HUES48 (cell line): ENCODE measurements around the gene PCNX1.
"Not testable (repeated sequence)": the region's sequence is repeated elsewhere in the genome, so short reads cannot be mapped to it uniquely, and the experiment has no call there.

Source experiments
- H3K27ac ChIP-seq: one replicate; pipeline ENCODE4 v1.7.0; 2013; ENCODE audit warnings: low read depth, low read length, inconsistent platforms
- H3K27me3 ChIP-seq: 2 replicates; pipeline ENCODE4 v1.6.1; 2013; ENCODE audit warnings: mild to moderate bottlenecking, low read length; ENCODE audit not compliant: control insufficient read depth, insufficient read depth
- H3K36me3 ChIP-seq: 2 replicates; pipeline ENCODE4 v1.6.1; 2013; ENCODE audit warnings: low read length; ENCODE audit not compliant: control insufficient read depth, insufficient read depth
- H3K4me1 ChIP-seq: 2 replicates; pipeline ENCODE4 v1.6.1; 2013; ENCODE audit warnings: mild to moderate bottlenecking, low read length; ENCODE audit not compliant: control insufficient read depth, insufficient read depth
- H3K4me3 ChIP-seq: 2 replicates; pipeline ENCODE4 v1.5.1; 2013; ENCODE audit warnings: mild to moderate bottlenecking, low read depth, low read length
- H3K9ac ChIP-seq: 2 replicates; pipeline ENCODE4 v1.6.1; 2013; ENCODE audit warnings: mild to moderate bottlenecking, low read depth, low read length, moderate library complexity
- H3K9me3 ChIP-seq: 2 replicates; pipeline ENCODE4 v1.6.1; 2013; ENCODE audit warnings: low read length; ENCODE audit not compliant: control insufficient read depth, insufficient read depth

PCNX1 gene

GRCh38 chr14:70919774-70920173, 12.5 kb downstream of the PCNX1 start:
- Histone ChIP-seq H3K9ac (no peak overlapping the region), H3K4me3 (no peak overlapping the region), H3K9me3 (no peaks in the 10 kb centered on the region), H3K27me3 (no peaks in the 10 kb centered on the region), H3K4me1 (0 out of 2 replicates have a peak, but pooled peaks cover 3% of the 10 kb centered on the region), H3K27ac (no peak overlapping the region), H3K36me3 (peaks cover 5% of the 10 kb centered on the region; the same call in 1 of the 2 replicates)

GRCh38 chr14:70920608-70921007, 13.3 kb downstream of the PCNX1 start:
- Histone ChIP-seq H3K36me3 (peaks cover 5% of the 10 kb centered on the region; the same call in 1 of the 2 replicates), H3K9me3 (no peaks in the 10 kb centered on the region), H3K27me3 (no peaks in the 10 kb centered on the region), H3K27ac (no peak overlapping the region), H3K4me3 (no peak overlapping the region), H3K4me1 (0 out of 2 replicates have a peak, but pooled peaks cover 3% of the 10 kb centered on the region), H3K9ac (no peak overlapping the region)

- no peak overlapping the region for H3K27ac ChIP-seq
These were observed 14.4 kb downstream of the PCNX1 start for GRCh38 chr14:70921669-70922068.

GRCh38 chr14:70924521-70924920, 17.3 kb downstream of the PCNX1 start:
- Histone ChIP-seq H3K9me3 (no peaks in the 10 kb centered on the region), H3K4me3 (no peak overlapping the region), H3K27ac (no peak overlapping the region), H3K27me3 (no peaks in the 10 kb centered on the region), H3K4me1 (0 out of 2 replicates have a peak, but pooled peaks cover 3% of the 10 kb centered on the region), H3K36me3 (no peaks in the 10 kb centered on the region), H3K9ac (no peak overlapping the region)

More at GRCh38 chr14:70921669-70922068, 14.4 kb downstream of the PCNX1 start:
- 0 out of 2 replicates have a peak, but pooled peaks cover 6% of the 10 kb centered on the region for H3K4me1 ChIP-seq
- H3K27me3 ChIP-seq = no peaks in the 10 kb centered on the region
- H3K4me3 ChIP-seq = no peak overlapping the region
- H3K9ac ChIP-seq = no peak overlapping the region
- H3K9me3 ChIP-seq = no peaks in the 10 kb centered on the region
- peaks cover 5% of the 10 kb centered on the region; the same call in 1 of the 2 replicates for H3K36me3 ChIP-seq

DNA sequence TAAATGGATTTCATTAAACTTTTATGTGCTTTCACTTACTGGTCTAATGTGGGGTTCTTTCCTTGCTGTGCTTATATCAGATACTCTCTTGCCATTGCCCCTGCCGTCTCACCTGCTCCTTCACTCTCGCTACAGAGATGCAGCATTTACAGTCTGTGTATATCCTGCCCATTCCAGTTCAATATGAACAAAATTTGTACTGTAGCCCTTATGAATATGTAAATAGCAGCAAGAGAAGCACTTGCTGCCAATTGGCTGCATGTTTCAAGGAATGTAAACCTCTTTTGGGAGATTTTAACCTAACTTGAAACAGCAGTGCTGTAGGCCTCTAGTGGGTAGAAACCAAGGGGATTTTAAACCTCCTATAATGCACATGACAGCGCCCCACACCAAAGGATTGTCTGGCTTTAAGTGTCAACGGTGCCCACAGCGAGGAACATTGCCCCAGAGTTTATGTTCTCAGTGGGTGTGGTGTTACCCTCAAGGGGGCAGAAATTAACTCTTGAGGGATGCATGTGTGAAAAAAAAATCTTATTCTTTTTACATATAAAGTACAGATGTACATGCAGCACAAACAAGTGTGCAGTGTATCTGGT, 19.1 kb downstream of the PCNX1 start:
- Histone ChIP-seq H3K9ac (no peak overlapping the region), H3K4me3 (no peak overlapping the region), H3K4me1 (peaks cover 3% of the 10 kb centered on the region; the same call in 1 of the 2 replicates), H3K27me3 (no peaks in the 10 kb centered on the region), H3K9me3 (no peaks in the 10 kb centered on the region), H3K36me3 (no peaks in the 10 kb centered on the region), H3K27ac (no peak overlapping the region)

GRCh38 chr14:70931008-70931407, 23.7 kb downstream of the PCNX1 start:
- no peaks in the 10 kb centered on the region; the same call in 1 of the 2 replicates for H3K4me1 ChIP-seq
- no peak overlapping the region for H3K9ac ChIP-seq
- no peaks in the 10 kb centered on the region for H3K9me3 ChIP-seq
- no peaks in the 10 kb centered on the region for H3K36me3 ChIP-seq
- H3K27me3 ChIP-seq = no peaks in the 10 kb centered on the region
- no peak overlapping the region for H3K4me3 ChIP-seq
- no peak overlapping the region for H3K27ac ChIP-seq

DNA sequence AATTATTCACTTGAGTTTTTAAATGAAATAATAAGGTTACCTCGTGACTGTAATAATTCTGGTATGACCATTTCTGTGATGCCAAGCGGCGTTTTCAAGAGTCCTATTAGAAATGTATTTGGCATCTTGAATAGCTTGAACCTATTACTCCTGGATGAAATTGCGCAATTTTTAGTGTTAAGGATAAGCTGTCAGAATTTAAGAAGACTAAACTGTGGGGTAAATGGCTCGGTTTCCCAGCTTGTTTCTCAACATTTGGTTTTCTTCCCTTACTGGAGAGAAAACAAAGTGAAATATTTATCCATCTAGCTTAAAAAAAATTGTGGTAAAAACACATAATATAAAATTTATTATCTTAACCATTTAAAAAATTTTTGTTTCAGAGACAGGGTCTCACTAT, 26.8 kb downstream of the PCNX1 start:
- no peak overlapping the region for H3K9ac ChIP-seq
- no peaks in the 10 kb centered on the region; the same call in 1 of the 2 replicates for H3K4me1 ChIP-seq
- H3K27ac ChIP-seq = no peak overlapping the region
- no peaks in the 10 kb centered on the region for H3K36me3 ChIP-seq
- H3K27me3 ChIP-seq = no peaks in the 10 kb centered on the region
- no peaks in the 10 kb centered on the region for H3K9me3 ChIP-seq
- H3K4me3 ChIP-seq = no peak overlapping the region

GRCh38 chr14:70934502-70935134, 27.4 kb downstream of the PCNX1 start:
- H3K4me1 ChIP-seq = no peaks in the 10 kb centered on the region; the same call in 1 of the 2 replicates
- no peaks in the 10 kb centered on the region for H3K27me3 ChIP-seq
- no peaks in the 10 kb centered on the region for H3K9me3 ChIP-seq
- H3K4me3 ChIP-seq = no peak overlapping the region
- H3K27ac ChIP-seq = no peak overlapping the region
- H3K36me3 ChIP-seq = no peaks in the 10 kb centered on the region
- H3K9ac ChIP-seq = no peak overlapping the region

- H3K27me3 ChIP-seq = no peaks in the 10 kb centered on the region
- H3K36me3 ChIP-seq = no peaks in the 10 kb centered on the region
- H3K9me3 ChIP-seq = no peaks in the 10 kb centered on the region
- no peaks in the 10 kb centered on the region; the same call in 1 of the 2 replicates for H3K4me1 ChIP-seq
- no peak overlapping the region for H3K9ac ChIP-seq
- no peak overlapping the region for H3K27ac ChIP-seq
- H3K4me3 ChIP-seq = no peak overlapping the region
These were observed 27.9 kb downstream of the PCNX1 start for GRCh38 chr14:70935135-70935534.

GRCh38 chr14:70939693-70940092, 32.4 kb downstream of the PCNX1 start:
- H3K9ac ChIP-seq, H3K27ac ChIP-seq, H3K27me3 ChIP-seq, H3K36me3 ChIP-seq, H3K4me1 ChIP-seq, H3K4me3 ChIP-seq: not testable (repeated sequence)
- H3K9me3 ChIP-seq = peaks cover 30% of the 10 kb centered on the region

DNA sequence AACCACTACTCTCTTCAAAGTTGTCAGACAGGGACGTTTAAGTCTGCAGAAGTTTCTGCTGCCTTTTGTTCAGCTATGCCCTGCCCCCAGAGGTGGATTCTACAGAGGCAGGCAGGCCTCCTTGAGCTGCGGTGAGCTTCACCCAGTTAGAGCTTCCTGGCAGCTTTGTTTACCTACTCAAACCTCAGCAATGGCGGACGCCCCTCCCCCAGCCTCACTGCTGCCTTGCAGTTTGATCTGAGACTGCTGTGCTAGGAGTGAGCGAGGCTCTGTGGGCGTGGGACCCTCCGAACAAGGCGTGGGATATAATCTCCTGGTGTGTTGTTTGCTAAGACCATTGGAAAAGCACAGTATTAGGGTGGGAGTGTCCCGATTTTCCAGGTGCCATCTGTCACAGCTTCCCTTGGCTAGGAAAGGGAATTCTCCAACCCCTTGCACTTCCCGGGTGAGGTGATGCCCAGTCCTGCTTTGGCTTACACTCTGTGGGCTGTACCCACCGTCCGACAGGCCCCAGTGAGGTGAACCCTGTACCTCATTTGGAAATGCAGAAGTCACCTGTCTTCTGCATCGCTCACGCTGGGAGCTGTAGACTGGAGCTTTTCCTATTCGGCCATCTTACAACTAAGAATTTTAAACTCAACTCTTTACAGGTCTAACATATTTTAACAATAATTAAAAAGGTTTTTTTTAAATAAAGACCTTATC, 34.5 kb downstream of the PCNX1 start:
- not testable (repeated sequence) for H3K4me1 ChIP-seq, H3K4me3 ChIP-seq, H3K9ac ChIP-seq, H3K27ac ChIP-seq, H3K27me3 ChIP-seq
- Histone ChIP-seq H3K9me3 (peaks cover 36% of the 10 kb centered on the region), H3K36me3 (peaks cover 10% of the 10 kb centered on the region)
